HG03097 (cell line): ENCODE data around the gene FHL3.

ENCODE experiments used
- ATAC-seq: cut with Tn5 transposase; IDR thresholded peaks from one replicate; pipeline ENCODE4 v1.9.1; 2021; ENCODE audit not compliant: unreplicated experiment, low FRiP score

Gene FHL3

GRCh38 chr1:37947364-37947763 is 58.0 kb downstream of the FHL3 start:
- no peak for ATAC-seq
